Fibroblast of mammary gland (primary cell): Measurements from ENCODE around the gene SMYD3.

ENCODE experiments used
- DNase-seq: peaks from one replicate; pipeline ENCODE4 v3.0.0-alpha.2; 2010; ENCODE audit warnings: low read depth
- H3K4me3 ChIP-seq: 2 replicates; pipeline ENCODE4 v1.5.1; 2011; ENCODE audit warnings: low read depth, mild to moderate bottlenecking, low read length, moderate library complexity; ENCODE audit not compliant: control insufficient read depth
- TF ChIP-seq, protein P1 (sequence below): conservative IDR thresholded peaks from 2 replicates; pipeline ENCODE4 v1.5.1; 2011; ENCODE audit warnings: low read depth, low read length, inconsistent platforms; ENCODE audit not compliant: control insufficient read depth, insufficient read depth

SMYD3 gene

GRCh38 chr1:246460406-246460805 is 46.7 kb downstream of the SMYD3 start:
- DNase-seq: no peak
- H3K4me3 ChIP-seq: no peak overlapping the region
- TF ChIP-seq, protein P1, sequence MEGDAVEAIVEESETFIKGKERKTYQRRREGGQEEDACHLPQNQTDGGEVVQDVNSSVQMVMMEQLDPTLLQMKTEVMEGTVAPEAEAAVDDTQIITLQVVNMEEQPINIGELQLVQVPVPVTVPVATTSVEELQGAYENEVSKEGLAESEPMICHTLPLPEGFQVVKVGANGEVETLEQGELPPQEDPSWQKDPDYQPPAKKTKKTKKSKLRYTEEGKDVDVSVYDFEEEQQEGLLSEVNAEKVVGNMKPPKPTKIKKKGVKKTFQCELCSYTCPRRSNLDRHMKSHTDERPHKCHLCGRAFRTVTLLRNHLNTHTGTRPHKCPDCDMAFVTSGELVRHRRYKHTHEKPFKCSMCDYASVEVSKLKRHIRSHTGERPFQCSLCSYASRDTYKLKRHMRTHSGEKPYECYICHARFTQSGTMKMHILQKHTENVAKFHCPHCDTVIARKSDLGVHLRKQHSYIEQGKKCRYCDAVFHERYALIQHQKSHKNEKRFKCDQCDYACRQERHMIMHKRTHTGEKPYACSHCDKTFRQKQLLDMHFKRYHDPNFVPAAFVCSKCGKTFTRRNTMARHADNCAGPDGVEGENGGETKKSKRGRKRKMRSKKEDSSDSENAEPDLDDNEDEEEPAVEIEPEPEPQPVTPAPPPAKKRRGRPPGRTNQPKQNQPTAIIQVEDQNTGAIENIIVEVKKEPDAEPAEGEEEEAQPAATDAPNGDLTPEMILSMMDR: no peak

GRCh38 chr1:246459221-246459620 is 47.9 kb downstream of the SMYD3 start:
- TF ChIP-seq, protein P1: no peak
- no peak overlapping the region for H3K4me3 ChIP-seq
- DNase-seq: no peak

GRCh38 chr1:246455476-246455875 is 51.6 kb downstream of the SMYD3 start:
- H3K4me3 ChIP-seq: no peak overlapping the region
- TF ChIP-seq, protein P1: no peak
- no peak for DNase-seq

DNA sequence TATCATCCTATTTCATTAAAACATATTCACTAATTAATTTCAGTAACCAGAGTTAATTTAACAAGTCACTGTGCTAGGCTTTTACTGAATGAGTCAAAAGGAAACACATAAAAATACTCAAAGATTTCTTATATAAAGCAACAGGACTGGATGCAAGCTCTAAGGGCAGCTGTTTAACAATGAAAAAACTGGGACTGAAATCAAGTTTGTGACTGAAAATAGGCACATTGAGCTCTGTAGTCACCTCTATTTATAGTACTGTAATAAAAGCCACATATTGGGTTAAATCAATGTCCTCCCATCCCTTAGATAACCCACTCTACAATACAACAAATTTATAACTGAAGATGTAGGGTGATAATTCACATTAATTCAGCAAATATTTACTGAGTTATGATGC is 52.4 kb downstream of the SMYD3 start:
- TF ChIP-seq, protein P1: no peak
- no peak overlapping the region for H3K4me3 ChIP-seq
- DNase-seq: no peak

DNA sequence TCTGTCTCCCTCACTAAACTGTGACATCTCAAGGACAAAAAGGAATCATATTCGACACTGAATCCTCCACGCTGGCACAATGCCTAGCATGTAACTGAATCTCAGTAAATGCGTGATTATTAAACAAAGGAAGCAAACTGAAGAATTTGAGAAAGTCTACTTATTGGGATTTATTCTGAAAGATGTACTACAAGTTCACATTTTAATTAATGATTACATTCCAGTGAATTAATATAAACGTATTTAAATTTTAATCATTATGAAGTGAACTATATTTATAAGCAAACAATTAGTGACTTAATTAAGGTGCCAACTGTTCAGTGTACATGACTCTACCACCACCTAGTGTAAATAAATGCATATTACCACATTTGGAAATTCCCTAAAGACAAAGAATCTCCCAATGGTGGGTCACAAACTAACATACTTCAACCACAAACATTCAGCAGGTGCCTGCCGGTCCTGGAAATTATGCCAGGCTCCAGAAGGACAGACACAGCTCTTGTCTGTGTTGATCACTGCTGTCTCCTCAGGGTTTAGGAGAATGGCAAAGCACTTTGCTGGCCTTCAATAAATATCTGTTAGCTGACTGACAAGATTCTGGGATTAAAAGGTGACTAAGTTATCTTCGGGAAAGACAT is 56.3 kb downstream of the SMYD3 start:
- peak; percentile 42 for DNase-seq
- H3K4me3 ChIP-seq: no peak overlapping the region
- TF ChIP-seq, protein P1: peak; percentile 70

GRCh38 chr1:246448373-246448772 is 58.7 kb downstream of the SMYD3 start:
- H3K4me3 ChIP-seq: no peak overlapping the region
- TF ChIP-seq, protein P1: no peak
- no peak for DNase-seq

DNA sequence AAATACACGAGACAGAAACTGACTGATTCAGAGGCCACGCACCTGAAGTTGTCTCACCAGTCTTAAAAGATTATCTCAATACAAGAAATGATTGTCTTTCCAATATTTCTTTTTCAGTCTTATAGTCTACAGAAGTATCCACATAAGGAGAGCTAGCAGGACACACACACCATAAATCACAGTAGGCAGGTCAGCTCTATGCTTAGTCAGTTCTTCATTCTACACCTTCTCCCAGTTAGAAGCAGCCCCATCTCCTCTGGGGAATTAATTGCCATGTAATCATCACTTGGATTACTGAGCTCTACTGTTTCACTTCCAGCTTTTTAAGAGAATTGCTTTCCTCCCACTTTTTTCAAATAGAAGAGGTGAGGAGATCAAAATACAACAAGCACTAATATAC is 59.6 kb downstream of the SMYD3 start:
- TF ChIP-seq, protein P1: no peak
- DNase-seq: peak; percentile 75

More for the DNA sequence above, 59.6 kb downstream of the SMYD3 start:
- no peak overlapping the region for H3K4me3 ChIP-seq
